Immature natural killer cell (primary cell): ENCODE data around the gene PRXL2C. TPM values are rescaled to one million over a fixed set of nuclear protein-coding genes. Genes with fewer than 3 reads are reported as not detected.
A peak's percentile ranks its signal among the peaks of the same experiment; 100 is the strongest.
"Not testable (repeated sequence)": the region's sequence is repeated elsewhere in the genome, so short reads cannot be mapped to it uniquely, and the experiment has no call there.

Experiments used
- DNase-seq, 3 donors: peaks; one replicate each; pipeline ENCODE4 v3.0.0; 2022; ENCODE audit warnings: mixed read lengths in 1 of 3
- H3K27ac Mint-ChIP-seq, 6 donors: one replicate each; pipeline ENCODE4 v1.8.0; 2020; ENCODE audit warnings: mixed read lengths in 6 of 6, mild to moderate bottlenecking in 5 of 6, inconsistent platforms in 4 of 6, moderate library complexity in 3 of 6
- H3K27me3 Mint-ChIP-seq, 3 donors: one replicate each; pipeline ENCODE4 v1.8.0; 2020 to 2021; ENCODE audit warnings: low read depth in 3 of 3, mild to moderate bottlenecking in 3 of 3, mixed read lengths in 3 of 3, moderate library complexity in 3 of 3, inconsistent platforms in 1 of 3
- H3K36me3 Mint-ChIP-seq, 3 donors: one replicate each; pipeline ENCODE4 v1.8.0; 2020; ENCODE audit warnings: mixed read lengths in 3 of 3, inconsistent platforms in 2 of 3, mild to moderate bottlenecking in 2 of 3
- H3K4me1 Mint-ChIP-seq, 2 donors: one replicate each; pipeline ENCODE4 v1.8.0; 2020; ENCODE audit warnings: inconsistent platforms in 2 of 2, mild to moderate bottlenecking in 2 of 2, mixed read lengths in 2 of 2, moderate library complexity in 1 of 2
- H3K4me3 Mint-ChIP-seq, 5 donors: one replicate each; pipeline ENCODE4 v1.8.0; 2020; ENCODE audit warnings: mild to moderate bottlenecking in 5 of 5, mixed read lengths in 5 of 5, inconsistent platforms in 3 of 5, moderate library complexity in 3 of 5
- H3K9me3 Mint-ChIP-seq, 6 donors: one replicate each; pipeline ENCODE4 v1.8.0; 2020; ENCODE audit warnings: mild to moderate bottlenecking in 6 of 6, mixed read lengths in 6 of 6, inconsistent platforms in 4 of 6, moderate library complexity in 3 of 6
- polyA plus RNA-seq, 3 donors: library from polyadenylated mRNA; unstranded; fragments of 300-500 nt; fragmentation: Illumina TruSeq; gene quantifications; one replicate each; pipeline ENCODE4 v1.2.3, GENCODE V29; 2021

PRXL2C gene
- polyA plus RNA-seq, 3 donors from 2014 or later = 6.3 to 13.2 (median 12.6) TPM

DNA sequence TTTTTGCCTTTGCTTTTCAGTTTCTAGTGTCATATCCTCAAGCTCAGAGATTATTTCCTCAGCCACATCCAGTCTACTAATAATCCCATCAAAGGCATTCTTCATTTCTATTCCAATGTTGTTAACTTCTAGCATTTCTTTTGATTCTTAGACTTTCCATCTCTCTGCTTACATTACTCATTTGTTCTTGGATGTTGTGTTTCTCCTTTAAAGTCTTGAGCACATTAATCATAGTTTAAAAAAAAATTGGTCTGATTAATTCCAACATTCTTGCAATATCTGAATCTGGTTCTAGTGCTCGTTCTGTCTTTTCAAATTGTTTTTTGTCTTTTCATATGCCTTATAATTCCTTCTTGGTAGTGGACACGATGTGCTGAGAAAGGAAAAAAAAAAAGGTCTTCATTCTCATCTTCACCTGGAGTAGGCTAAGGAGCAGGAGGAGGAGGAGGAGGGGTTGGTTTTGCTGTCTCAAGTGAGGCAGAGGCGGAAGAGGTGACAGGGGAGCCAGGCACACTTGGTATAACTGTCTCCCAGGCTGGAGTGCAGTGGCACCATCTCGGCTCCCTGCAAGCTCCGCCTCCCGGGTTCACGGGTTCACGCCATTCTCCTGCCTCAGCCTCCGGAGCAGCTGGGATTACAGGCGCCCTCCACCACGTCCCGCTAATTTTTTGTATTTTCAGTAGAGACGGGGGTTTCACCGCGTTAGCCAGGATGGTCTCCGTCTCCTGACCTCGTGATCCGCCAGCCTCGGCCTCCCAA is 16.3 kb downstream of the PRXL2C start:
- Mint-ChIP-seq H3K9me3 (no peaks in the 10 kb centered on the region), H3K27ac (no peak overlapping the region), H3K4me3 (no peak overlapping the region), H3K4me1 (no peaks in the 10 kb centered on the region), H3K27me3 (peaks cover 0 to 7% (median 2%) of the 10 kb centered on the region in 3 donors), H3K36me3 (peaks cover 0 to 15% (median 10%) of the 10 kb centered on the region in 3 donors)
- no peak for DNase-seq

DNA sequence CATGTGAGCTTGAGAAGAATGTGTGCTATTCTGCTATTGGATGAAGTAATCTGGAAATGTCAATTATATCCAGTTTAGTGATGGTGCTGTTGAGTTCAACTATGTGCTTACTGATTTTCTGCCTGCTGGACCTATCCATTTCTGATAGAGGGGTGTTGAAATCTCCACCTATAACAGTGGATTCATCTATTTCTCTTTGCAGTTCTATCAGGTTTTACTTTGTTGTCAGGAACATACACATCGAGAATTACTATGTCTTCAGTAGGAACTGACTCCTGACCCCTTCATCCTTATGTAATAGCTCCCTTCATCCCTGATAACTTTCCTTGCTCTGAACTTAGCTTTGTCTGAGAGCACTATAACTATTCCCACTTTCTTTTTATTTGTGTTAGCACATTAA is 18.7 kb downstream of the PRXL2C start:
- no peak for DNase-seq
- Mint-ChIP-seq H3K4me1 (no peaks in the 10 kb centered on the region), H3K9me3 (peaks cover 0 to 2% (median 0%) of the 10 kb centered on the region in 6 donors), H3K36me3 (peaks cover 0 to 8% (median 7%) of the 10 kb centered on the region in 3 donors), H3K4me3 (no peak overlapping the region), H3K27ac (no peak overlapping the region), H3K27me3 (peaks cover 2 to 5% (median 4%) of the 10 kb centered on the region in 3 donors)

DNA sequence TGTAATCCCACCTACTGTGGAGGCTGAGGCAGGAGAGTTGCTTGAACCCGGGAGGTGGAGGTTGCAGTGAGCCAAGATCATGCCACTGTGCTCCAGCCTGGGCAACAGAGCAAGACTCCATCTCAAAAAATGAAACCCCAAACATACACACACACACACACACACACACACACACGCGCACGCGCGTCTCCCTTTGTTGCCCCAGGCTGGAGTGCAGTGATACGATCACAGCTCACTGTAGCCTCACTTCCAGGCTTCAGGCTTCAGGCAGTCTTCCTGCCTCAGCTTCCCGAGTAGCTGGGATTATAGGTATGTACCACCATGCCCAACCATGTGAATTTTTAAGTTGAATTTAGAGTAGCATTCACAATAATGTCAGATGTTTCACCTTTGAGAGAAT is 21.5 kb downstream of the PRXL2C start:
- H3K4me3 Mint-ChIP-seq, DNase-seq, H3K36me3 Mint-ChIP-seq, H3K9me3 Mint-ChIP-seq, H3K27ac Mint-ChIP-seq, H3K4me1 Mint-ChIP-seq: not testable (repeated sequence)
- H3K27me3 Mint-ChIP-seq = peaks cover 4 to 12% (median 7%) of the 10 kb centered on the region in 3 donors

DNA sequence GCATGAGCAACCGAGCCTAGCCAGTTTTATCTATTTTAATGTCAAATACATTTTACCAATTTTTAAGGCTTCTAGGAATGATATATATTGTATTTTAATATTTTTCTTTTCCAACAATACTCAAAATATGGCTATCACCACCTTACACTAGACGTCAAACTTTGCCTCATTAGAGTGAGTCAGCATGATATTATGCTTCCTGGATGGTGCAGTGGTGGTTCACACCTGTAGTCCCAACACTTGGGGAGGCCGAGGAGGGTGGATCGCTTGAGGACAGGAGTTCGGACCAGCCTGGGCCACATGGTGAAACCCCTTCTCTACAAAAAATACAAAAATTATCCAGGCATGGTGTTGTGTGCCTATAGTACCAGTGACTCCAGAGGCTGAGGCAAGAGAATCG is 28.2 kb downstream of the PRXL2C start:
- H3K27me3 Mint-ChIP-seq = peaks cover 4 to 22% (median 10%) of the 10 kb centered on the region in 3 donors
- H3K27ac Mint-ChIP-seq = no peak overlapping the region
- H3K4me3 Mint-ChIP-seq = no peak overlapping the region
- H3K36me3 Mint-ChIP-seq = no peaks in the 10 kb centered on the region
- no peak for DNase-seq
- H3K4me1 Mint-ChIP-seq = no peaks in the 10 kb centered on the region
- no peaks in the 10 kb centered on the region for H3K9me3 Mint-ChIP-seq

DNA sequence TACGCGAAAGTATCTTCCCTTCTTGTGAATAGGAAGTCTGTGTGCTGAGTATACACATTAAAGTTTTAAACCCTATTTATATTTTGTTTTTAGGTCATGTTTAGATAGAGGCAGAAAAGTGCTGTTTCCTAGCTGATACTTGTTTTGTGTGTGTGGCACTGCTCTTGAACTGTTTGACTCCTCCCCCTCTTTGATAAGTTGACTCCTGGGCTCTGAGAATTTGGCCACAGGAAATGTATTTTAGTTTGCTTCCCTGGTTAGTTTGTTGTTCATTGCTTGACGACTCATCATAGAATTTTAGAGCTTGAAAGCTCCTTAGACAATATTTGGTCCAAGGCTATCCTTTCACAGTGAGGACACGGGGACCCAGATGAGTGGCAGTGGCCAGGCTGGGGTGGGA is 33.5 kb downstream of the PRXL2C start:
- peaks cover 4 to 8% of the 10 kb centered on the region in 2 donors for H3K4me1 Mint-ChIP-seq
- H3K4me3 Mint-ChIP-seq = no peak overlapping the region
- H3K27ac Mint-ChIP-seq = no peak overlapping the region
- DNase-seq = no peak
- H3K27me3 Mint-ChIP-seq = peaks cover 14 to 30% (median 16%) of the 10 kb centered on the region in 3 donors
- no peaks in the 10 kb centered on the region for H3K36me3 Mint-ChIP-seq
- H3K9me3 Mint-ChIP-seq = no peaks in the 10 kb centered on the region

DNA sequence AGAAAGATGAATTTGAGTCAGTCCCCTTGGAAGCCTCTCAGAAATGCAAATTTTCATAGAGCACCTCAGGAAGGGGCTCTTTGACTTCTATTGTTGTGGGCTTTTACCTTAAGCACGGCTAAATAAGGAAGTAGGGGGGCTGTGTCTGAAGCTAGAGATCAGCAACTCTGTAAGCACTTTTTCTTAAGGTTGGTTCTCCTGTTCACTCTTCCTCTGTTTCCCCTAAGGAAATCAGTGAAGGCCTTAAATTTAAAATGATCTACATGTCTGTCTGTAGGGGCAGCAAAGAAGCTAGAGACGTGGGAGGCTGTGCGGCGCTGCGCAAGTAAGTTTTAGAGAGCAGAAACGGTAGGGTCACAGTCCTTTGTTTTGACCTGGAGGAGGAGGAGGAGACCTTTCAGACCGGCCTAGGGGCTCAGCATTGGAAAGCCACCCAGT is 34.3 kb downstream of the PRXL2C start:
- no peaks in the 10 kb centered on the region for H3K36me3 Mint-ChIP-seq
- no peak overlapping the region for H3K27ac Mint-ChIP-seq
- H3K4me1 Mint-ChIP-seq = peaks cover 4 to 8% of the 10 kb centered on the region in 2 donors
- peaks cover 12 to 32% (median 15%) of the 10 kb centered on the region in 3 donors for H3K27me3 Mint-ChIP-seq
- DNase-seq = no peak
- no peaks in the 10 kb centered on the region for H3K9me3 Mint-ChIP-seq
- peak overlapping the region in 4 of 5 donors; percentile 51 to 79 (median 66) for H3K4me3 Mint-ChIP-seq

DNA sequence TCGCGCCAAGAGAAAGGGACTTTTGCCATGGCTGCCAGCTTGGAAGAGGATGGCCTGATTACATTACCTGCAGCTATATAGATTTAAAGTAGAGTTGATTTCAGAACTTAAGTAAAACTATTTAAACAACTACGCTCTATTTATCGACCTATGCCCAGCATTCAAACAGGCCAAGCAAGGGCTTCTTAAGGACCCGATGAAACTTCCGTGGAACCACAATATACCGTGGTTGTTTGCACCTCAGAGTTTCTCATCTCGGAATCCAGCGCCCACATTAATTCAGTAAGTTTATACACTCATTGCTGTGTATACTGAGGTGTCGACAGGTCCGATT is 35.0 kb downstream of the PRXL2C start:
- Mint-ChIP-seq H3K4me1 (peaks cover 4 to 8% of the 10 kb centered on the region in 2 donors), H3K27me3 (peaks cover 12 to 33% (median 15%) of the 10 kb centered on the region in 3 donors), H3K4me3 (peak overlapping the region; percentile 51 to 79 (median 58)), H3K36me3 (no peaks in the 10 kb centered on the region), H3K27ac (no peak overlapping the region), H3K9me3 (no peaks in the 10 kb centered on the region)
- no peak for DNase-seq

DNA sequence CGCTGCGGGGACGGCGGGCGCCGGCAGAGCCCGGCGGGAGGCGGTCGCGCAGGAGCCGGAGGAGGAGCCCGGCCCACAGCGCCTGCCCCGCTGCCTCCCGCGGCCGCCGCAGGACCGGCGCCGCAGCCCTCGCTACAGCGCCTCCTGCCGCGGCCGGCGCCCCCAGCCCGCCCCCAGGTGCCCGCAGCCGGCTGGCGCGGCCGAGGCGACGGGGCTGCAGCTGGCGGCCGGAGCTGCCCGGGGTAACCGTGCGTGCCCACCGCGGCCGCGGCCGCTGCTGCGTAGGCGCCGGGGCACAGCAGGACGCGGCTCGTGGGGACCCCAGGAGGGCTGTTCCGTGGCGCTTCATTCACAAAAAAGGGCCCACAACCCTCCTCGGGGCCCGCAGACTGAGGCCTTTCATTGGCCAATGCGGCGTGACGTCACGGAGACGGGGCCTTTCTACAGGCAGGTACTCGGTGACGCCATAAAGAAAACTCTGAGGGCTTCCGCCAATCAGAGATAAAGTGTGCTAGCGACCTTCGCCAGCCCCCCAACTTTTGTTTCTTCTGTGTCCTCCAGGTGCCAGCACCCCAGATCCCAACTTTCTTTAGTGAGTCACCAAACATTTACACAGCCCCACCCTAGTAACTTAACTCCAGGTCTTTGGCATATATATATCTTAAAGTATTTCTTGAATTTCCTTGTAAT is 35.5 kb downstream of the PRXL2C start, which contains the start of gene CDC14B:
CDC14B (minus strand) TSS at position 353 of the 690 bp plus-strand sequence. CDS start 465 bp downstream, outside the sequence.
- Mint-ChIP-seq H3K27ac (no peak within 1 kb of the TSS), H3K9me3 (no peaks in the 10 kb centered on the region), H3K27me3 (peaks cover 12 to 33% (median 15%) of the 10 kb centered on the region in 3 donors)

DNA sequence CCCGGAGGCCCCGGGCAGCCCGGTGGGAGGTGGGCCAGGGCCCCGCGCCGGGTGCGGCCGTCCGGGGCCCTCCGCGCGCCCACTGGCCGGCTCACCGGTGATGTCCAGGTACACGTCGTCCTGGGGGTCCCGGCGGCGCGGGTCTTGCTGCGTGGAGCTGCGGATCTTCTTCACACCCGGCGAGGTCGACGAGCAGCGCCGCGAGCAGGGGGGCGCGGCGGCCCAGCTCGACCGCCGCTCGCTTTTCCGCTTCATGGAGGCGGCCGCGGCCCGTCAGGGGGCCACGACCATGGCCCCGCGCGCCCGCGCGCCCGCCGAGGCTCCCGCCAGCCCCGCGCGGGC is 36.0 kb downstream of the PRXL2C start:
- Mint-ChIP-seq H3K36me3 (no peaks in the 10 kb centered on the region), H3K4me3 (no peak overlapping the region), H3K4me1 (peaks cover 4 to 8% of the 10 kb centered on the region in 2 donors), H3K27me3 (peaks cover 12 to 33% (median 15%) of the 10 kb centered on the region in 3 donors), H3K9me3 (no peaks in the 10 kb centered on the region), H3K27ac (no peak overlapping the region)
- DNase-seq = peak in 2 of 3 donors; percentile 4 to 5

More for the DNA sequence above, 35.5 kb downstream of the PRXL2C start, which contains the start of gene CDC14B:
- no peaks in the 10 kb centered on the region for H3K36me3 Mint-ChIP-seq
- DNase-seq = peak; percentile 44 to 54 (median 52)
- peaks cover 4 to 8% of the 10 kb centered on the region in 2 donors for H3K4me1 Mint-ChIP-seq
- H3K4me3 Mint-ChIP-seq = peak within 1 kb of the TSS; percentile 58 to 79 (median 72)

DNA sequence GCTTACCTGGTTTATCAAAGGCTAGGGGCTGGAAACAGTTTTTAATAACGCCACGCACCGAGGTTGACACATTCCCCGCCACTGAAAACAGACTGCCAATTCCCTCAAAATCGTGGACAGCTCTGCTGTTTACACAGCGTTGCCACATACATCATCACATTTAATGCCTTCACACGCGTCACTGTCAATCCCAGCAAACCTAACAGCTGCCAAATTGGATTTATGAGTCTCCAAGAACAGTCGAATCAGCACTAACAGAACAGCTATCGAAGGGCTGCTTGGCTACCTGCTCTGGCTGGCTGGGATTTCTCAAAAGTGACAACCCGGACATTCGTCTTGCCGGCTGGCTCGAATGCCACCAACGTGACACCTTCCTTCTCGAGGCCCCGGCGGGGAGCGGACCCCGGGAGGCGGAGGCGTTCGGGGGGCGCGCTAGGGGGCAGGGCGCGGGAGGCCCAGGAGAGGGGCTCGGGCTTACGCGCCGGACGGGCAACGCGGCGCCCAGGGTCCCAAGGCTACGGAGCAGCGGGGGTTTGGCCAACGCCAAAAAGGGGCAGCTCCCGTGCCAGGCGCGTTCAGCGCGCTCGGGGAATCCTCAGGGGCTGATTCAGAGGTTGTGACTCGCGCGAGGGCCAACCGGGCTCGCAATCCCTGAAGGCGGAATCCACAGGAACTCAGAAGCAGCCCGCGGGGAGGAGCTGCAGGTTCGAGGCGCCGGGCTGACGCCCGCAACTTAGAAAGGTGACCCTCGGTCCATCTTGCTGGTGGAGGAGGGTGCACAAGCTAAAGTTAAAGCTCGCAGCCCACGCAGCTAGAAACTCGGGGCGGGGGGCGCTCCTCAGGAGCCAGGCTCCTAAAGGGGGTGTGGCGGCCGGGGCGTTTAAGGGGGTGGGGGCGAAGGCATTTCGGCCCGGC is 36.7 kb downstream of the PRXL2C start:
- Mint-ChIP-seq H3K4me3 (peak overlapping the region; percentile 44 to 72 (median 65)), H3K27ac (no peak overlapping the region)
- no peak for DNase-seq

DNA sequence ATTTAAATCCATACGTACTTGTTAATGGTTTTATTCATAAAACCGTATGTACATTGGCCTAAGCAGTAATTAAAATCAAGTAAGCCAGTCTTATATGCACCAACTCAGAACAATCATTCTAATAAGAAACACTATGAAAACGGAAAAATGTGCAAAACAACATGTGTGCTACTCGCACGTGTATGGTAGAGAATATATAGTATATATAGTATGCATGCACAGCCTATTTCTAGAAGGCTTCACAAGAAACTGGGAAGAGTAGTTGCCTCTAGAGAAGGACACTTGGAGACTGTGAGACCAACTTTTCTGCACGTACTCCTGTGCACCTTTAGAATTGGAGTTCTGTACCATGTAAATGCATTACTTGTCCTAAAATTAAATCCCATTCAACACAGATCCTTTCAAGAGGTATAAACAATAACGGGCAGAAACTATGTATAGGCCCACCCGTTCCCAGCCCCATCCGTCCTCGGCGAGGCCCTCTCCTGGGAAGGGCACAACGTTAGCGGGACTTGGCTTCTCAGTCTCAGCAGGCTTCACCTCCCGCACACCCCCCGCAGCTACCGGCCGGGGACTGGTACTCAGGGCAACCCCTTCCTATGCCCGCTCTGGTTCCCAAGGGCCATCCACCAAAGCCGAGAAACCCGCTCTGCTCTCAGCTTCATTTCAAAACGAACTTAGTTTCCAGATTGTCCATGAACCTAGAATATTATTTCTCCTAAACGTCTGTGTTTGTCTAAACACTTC is 37.5 kb downstream of the PRXL2C start:
- H3K27ac Mint-ChIP-seq = no peak overlapping the region
- no peak for DNase-seq
- H3K27me3 Mint-ChIP-seq = peaks cover 15 to 37% (median 16%) of the 10 kb centered on the region in 3 donors
- peak overlapping the region; percentile 44 to 65 (median 63) for H3K4me3 Mint-ChIP-seq
- peaks cover 4 to 8% of the 10 kb centered on the region in 2 donors for H3K4me1 Mint-ChIP-seq
- H3K36me3 Mint-ChIP-seq = no peaks in the 10 kb centered on the region
- H3K9me3 Mint-ChIP-seq = no peaks in the 10 kb centered on the region

More for the DNA sequence above, 36.7 kb downstream of the PRXL2C start:
- Mint-ChIP-seq H3K36me3 (no peaks in the 10 kb centered on the region), H3K9me3 (no peaks in the 10 kb centered on the region), H3K4me1 (peaks cover 4 to 8% of the 10 kb centered on the region in 2 donors), H3K27me3 (peaks cover 13 to 33% (median 15%) of the 10 kb centered on the region in 3 donors)

DNA sequence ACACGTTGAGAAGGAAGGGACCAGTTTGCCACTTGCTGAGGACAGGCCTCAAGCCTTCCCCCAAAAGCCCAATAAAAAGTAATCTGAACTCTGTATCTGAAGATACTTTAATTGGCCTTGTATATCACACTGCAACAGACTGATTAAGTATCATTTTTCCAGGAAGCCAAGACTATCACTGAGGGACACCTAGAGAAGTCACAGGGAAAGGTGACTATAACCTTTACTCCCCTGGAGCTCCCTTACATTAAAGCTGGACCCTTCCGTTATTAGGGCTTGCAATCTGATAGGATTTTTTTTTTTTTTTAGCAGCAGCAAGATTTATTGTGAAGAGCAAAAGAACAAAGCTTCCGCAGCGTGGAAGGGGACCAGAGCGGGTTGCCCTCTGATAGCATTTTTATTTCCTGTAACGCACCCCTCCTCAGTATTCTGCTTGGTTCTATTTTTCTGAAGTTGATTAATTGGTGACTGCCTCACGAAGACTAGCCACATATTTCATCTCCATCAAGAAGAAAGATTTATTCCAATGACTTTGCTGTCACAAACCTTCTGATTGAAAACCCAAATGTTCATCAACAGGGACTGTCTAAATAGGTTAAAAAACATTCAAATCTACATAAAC is 38.2 kb downstream of the PRXL2C start:
- Mint-ChIP-seq H3K9me3 (no peaks in the 10 kb centered on the region), H3K36me3 (no peaks in the 10 kb centered on the region), H3K27me3 (peaks cover 14 to 40% (median 16%) of the 10 kb centered on the region in 3 donors), H3K27ac (no peak overlapping the region), H3K4me3 (no peak overlapping the region), H3K4me1 (peaks cover 4 to 8% of the 10 kb centered on the region in 2 donors)
- no peak for DNase-seq
